ENCODE data around the gene PLA2G3. TPM values are rescaled to one million over a fixed set of nuclear protein-coding genes. Genes with fewer than 3 reads are reported as not detected.

PLA2G3 gene
- total RNA-seq = 0.23 TPM

GRCh38 chr22:31139866-31140716 lies at the start of gene PLA2G3:
TSS of gene PLA2G3 (minus strand) at chr22:31140508. CDS start at chr22:31140354, 154 bp downstream.

GRCh38 chr22:31122532-31123291 lies 17.6 kb downstream of the PLA2G3 start, which contains the start of gene INPP5J:
TSS of gene INPP5J (plus strand) at chr22:31122966. CDS start at chr22:31123015, 49 bp downstream.

GRCh38 chr22:31107178-31107893 lies 33.0 kb downstream of the PLA2G3 start, which contains the start of gene SELENOM:
TSS of gene SELENOM (minus strand) at chr22:31107568. CDS start at chr22:31107505, 63 bp downstream.

Small RNAs within 50 kb of the gene (small RNA-seq; reads per million reads assigned to genes)
- gene MIR3928 = 2.3 reads per million, percentile 87 among the genes with 10 or more reads in this experiment

Other genes starting within 250 kb of the PLA2G3 start
- gene MORC2, start 171.7 kb downstream of the PLA2G3 start, total RNA-seq = 24.2 TPM
- 98.0 TPM for gene TUG1, start 171.2 kb downstream of the PLA2G3 start, total RNA-seq
- 9.7 TPM for gene SMTN, start 59.2 kb downstream of the PLA2G3 start, total RNA-seq
- 23.8 TPM for gene SELENOM, start 32.9 kb downstream of the PLA2G3 start, total RNA-seq
- 3.7 TPM for gene INPP5J, start 17.5 kb downstream of the PLA2G3 start, total RNA-seq
- gene RNF185, start 19.7 kb upstream of the PLA2G3 start, total RNA-seq = 26.5 TPM
- gene LIMK2, start 71.8 kb upstream of the PLA2G3 start, total RNA-seq = 38.5 TPM
- gene PIK3IP1, start 152.0 kb upstream of the PLA2G3 start, total RNA-seq = 16.6 TPM
- gene PATZ1, start 205.8 kb upstream of the PLA2G3 start, total RNA-seq = 31.1 TPM